LNCAP (cell line): ENCODE measurements around the gene ZNF865.

Experiments used
- CTCF ChIP-seq: fragments of 450-650 bp; IDR thresholded peaks from 2 replicates; pipeline ENCODE4 v1.5.1; 2017; ENCODE audit warnings: mild to moderate bottlenecking

ZNF865 gene

GRCh38 chr19:55660991-55661390 lies 55.5 kb downstream of the ZNF865 start:
- no peak for TF ChIP-seq CTCF

- TF ChIP-seq CTCF = no peak
These were observed 56.4 kb downstream of the ZNF865 start for GRCh38 chr19:55661826-55662225.

GRCh38 chr19:55663846-55664536 lies 58.5 kb downstream of the ZNF865 start:
- TF ChIP-seq CTCF = no peak

- no peak for TF ChIP-seq CTCF
These were observed 61.0 kb downstream of the ZNF865 start for GRCh38 chr19:55666343-55667005.
